SK-N-SH treated with all-trans-retinoic acid at 6 μM for 48 hours (cell line): ENCODE results near the gene AEN.

Experiments
- ATAC-seq: fragments of 200-7000 bp; cut with Tn5 transposase; 3 replicates; pipeline ENCODE4 v1.9.1; 2020; ENCODE audit warnings: mild to moderate bottlenecking, moderate library complexity
- BACH2 ChIP-seq: fragments of 250-450 bp; sonication (Bioruptor Pico); IDR thresholded peaks from 2 replicates; pipeline ENCODE4 v1.9.0; 2021; ENCODE audit warnings: mild to moderate bottlenecking, borderline replicate concordance
- CREB5 ChIP-seq: fragments of 250-450 bp; sonication (Bioruptor Pico); IDR thresholded peaks from 2 replicates; pipeline ENCODE4 v1.5.1; 2020; ENCODE audit warnings: low read depth, mild to moderate bottlenecking, moderate library complexity
- CSDC2 ChIP-seq: fragments of 250-450 bp; sonication (Bioruptor Pico); IDR thresholded peaks from 2 replicates; pipeline ENCODE4 v1.5.0; 2020; ENCODE audit warnings: mild to moderate bottlenecking, moderate library complexity
- CSRNP3 ChIP-seq: fragments of 250-450 bp; sonication (Bioruptor Pico); IDR thresholded peaks from 2 replicates; pipeline ENCODE4 v1.5.1; 2021; ENCODE audit warnings: mild to moderate bottlenecking, moderate library complexity
- ESRRG ChIP-seq: fragments of 250-450 bp; sonication (Bioruptor Pico); IDR thresholded peaks from 2 replicates; pipeline ENCODE4 v1.6.1; 2021; ENCODE audit warnings: mild to moderate bottlenecking
- GLIS3 ChIP-seq: fragments of 250-450 bp; sonication (Bioruptor Pico); IDR thresholded peaks from 2 replicates; pipeline ENCODE4 v1.5.0; 2020; ENCODE audit warnings: mild to moderate bottlenecking, moderate library complexity
- ISL1 ChIP-seq: fragments of 250-450 bp; sonication (Bioruptor Pico); IDR thresholded peaks from 2 replicates; pipeline ENCODE4 v2.1.2; 2022; ENCODE audit warnings: mild to moderate bottlenecking, moderate library complexity
- OSR1 ChIP-seq: fragments of 250-450 bp; sonication (Bioruptor Pico); IDR thresholded peaks from 2 replicates; pipeline ENCODE4 v1.8.0; 2022; ENCODE audit warnings: moderate library complexity, mild to moderate bottlenecking, inconsistent platforms
- POU6F1 ChIP-seq: fragments of 250-450 bp; sonication (Bioruptor Pico); IDR thresholded peaks from 2 replicates; pipeline ENCODE4 v1.8.0; 2021; ENCODE audit warnings: low read depth, mild to moderate bottlenecking, moderate library complexity, borderline replicate concordance
- PPARA ChIP-seq: fragments of 250-450 bp; sonication (Bioruptor Pico); IDR thresholded peaks from 2 replicates; pipeline ENCODE4 v1.5.0; 2020; ENCODE audit warnings: mild to moderate bottlenecking, borderline replicate concordance
- RARB ChIP-seq: fragments of 250-450 bp; sonication (Bioruptor Pico); IDR thresholded peaks from 2 replicates; pipeline ENCODE4 v1.8.0; 2021; ENCODE audit warnings: mild to moderate bottlenecking, moderate library complexity
- SNAI2 ChIP-seq: fragments of 250-450 bp; sonication (Bioruptor Pico); IDR thresholded peaks from 2 replicates; pipeline ENCODE4 v1.5.0; 2020; ENCODE audit warnings: mild to moderate bottlenecking, moderate library complexity
- TCF4 ChIP-seq: fragments of 250-450 bp; sonication (Bioruptor Pico); IDR thresholded peaks from 2 replicates; pipeline ENCODE4 v1.8.0; 2021; ENCODE audit warnings: mild to moderate bottlenecking, moderate library complexity, borderline replicate concordance
- TOX ChIP-seq: fragments of 250-450 bp; sonication (Bioruptor Pico); IDR thresholded peaks from 2 replicates; pipeline ENCODE4 v1.8.0; 2021; ENCODE audit warnings: mild to moderate bottlenecking, moderate library complexity, borderline replicate concordance
- ZC3H10 ChIP-seq: fragments of 250-450 bp; sonication (Bioruptor Pico); IDR thresholded peaks from 2 replicates; pipeline ENCODE4 v1.5.1; 2021; ENCODE audit warnings: mild to moderate bottlenecking, moderate library complexity
- ZFP3 ChIP-seq: fragments of 250-450 bp; sonication (Bioruptor Pico); IDR thresholded peaks from 2 replicates; pipeline ENCODE4 v1.5.0; 2020; ENCODE audit warnings: mild to moderate bottlenecking, moderate library complexity
- ZFP30 ChIP-seq: fragments of 450-650 bp; formaldehyde crosslinking; IDR thresholded peaks from 2 replicates; pipeline ENCODE4 v1.5.0; 2022; ENCODE audit warnings: mild to moderate bottlenecking, moderate library complexity
- ZNF565 ChIP-seq: fragments of 450-650 bp; formaldehyde crosslinking; conservative IDR thresholded peaks from 2 replicates; pipeline ENCODE4 v1.5.0; 2020; ENCODE audit warnings: low read depth, mild to moderate bottlenecking, moderate library complexity
- ZNF70 ChIP-seq: fragments of 450-650 bp; formaldehyde crosslinking; IDR thresholded peaks from 2 replicates; pipeline ENCODE4 v1.5.0; 2020; ENCODE audit warnings: mild to moderate bottlenecking, moderate library complexity
- ZNF8 ChIP-seq: fragments of 450-650 bp; formaldehyde crosslinking; IDR thresholded peaks from 2 replicates; pipeline ENCODE4 v1.5.0; 2020; ENCODE audit warnings: mild to moderate bottlenecking, moderate library complexity
- TF ChIP-seq, protein P1 (sequence below): fragments of 250-450 bp; sonication (Bioruptor Pico); IDR thresholded peaks from 2 replicates; pipeline ENCODE4 v1.8.0; 2020; ENCODE audit warnings: mild to moderate bottlenecking, moderate library complexity, borderline replicate concordance
- TF ChIP-seq, protein P2 (sequence below): fragments of 250-450 bp; sonication (Bioruptor Pico); IDR thresholded peaks from 2 replicates; pipeline ENCODE4 v1.5.0; 2020; ENCODE audit warnings: mild to moderate bottlenecking, moderate library complexity

AEN gene

DNA sequence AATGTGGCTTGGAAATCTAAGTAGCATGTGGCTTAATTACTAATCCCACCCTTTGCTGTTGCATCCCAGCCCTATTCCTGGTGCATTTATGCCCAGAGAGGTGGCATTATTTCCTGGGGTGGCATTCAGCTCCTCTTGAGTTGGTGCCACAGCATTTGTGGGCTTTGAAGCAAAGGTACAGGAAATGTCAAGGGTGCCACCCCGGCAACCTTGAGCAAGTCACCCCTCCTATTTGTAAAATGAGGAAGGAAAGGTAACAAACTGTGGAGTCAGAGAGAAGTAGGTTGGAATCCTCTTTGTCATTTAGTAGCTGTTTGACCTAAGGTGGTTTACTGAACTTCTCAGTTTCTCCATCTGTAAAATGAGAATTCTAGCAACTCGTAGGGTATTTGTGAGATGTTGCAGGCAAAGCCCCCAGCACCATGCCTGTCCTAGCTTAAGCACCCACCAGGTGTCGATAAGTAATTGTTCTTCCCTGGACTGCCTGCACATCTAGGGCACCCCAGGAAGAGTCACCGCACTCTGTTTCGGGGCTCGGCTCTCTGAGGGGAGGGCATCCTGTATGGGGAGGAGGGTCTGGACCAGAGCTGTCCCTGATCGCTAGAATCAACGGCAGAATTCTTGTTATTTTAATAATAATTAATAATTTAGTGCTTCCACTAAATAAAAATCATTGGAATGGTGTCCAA lies 34.8 kb downstream of the AEN start:
- TF ChIP-seq GLIS3, result no peak
- TF ChIP-seq TCF4 (CRISPR knock-in tag), result no peak
- no peak for TF ChIP-seq ZFP3
- no peak for TF ChIP-seq ZFP30 (CRISPR knock-in tag)
- TF ChIP-seq POU6F1, result no peak
- no peak for TF ChIP-seq OSR1 (CRISPR knock-in tag)
- no peak for TF ChIP-seq SNAI2
- TF ChIP-seq, protein P1, sequence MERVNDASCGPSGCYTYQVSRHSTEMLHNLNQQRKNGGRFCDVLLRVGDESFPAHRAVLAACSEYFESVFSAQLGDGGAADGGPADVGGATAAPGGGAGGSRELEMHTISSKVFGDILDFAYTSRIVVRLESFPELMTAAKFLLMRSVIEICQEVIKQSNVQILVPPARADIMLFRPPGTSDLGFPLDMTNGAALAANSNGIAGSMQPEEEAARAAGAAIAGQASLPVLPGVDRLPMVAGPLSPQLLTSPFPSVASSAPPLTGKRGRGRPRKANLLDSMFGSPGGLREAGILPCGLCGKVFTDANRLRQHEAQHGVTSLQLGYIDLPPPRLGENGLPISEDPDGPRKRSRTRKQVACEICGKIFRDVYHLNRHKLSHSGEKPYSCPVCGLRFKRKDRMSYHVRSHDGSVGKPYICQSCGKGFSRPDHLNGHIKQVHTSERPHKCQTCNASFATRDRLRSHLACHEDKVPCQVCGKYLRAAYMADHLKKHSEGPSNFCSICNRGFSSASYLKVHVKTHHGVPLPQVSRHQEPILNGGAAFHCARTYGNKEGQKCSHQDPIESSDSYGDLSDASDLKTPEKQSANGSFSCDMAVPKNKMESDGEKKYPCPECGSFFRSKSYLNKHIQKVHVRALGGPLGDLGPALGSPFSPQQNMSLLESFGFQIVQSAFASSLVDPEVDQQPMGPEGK, result no peak
- TF ChIP-seq ZNF565 (CRISPR knock-in tag), result no peak
- TF ChIP-seq RARB (CRISPR knock-in tag), result no peak
- no peak for TF ChIP-seq ZNF8 (CRISPR knock-in tag)
- TF ChIP-seq, protein P2, sequence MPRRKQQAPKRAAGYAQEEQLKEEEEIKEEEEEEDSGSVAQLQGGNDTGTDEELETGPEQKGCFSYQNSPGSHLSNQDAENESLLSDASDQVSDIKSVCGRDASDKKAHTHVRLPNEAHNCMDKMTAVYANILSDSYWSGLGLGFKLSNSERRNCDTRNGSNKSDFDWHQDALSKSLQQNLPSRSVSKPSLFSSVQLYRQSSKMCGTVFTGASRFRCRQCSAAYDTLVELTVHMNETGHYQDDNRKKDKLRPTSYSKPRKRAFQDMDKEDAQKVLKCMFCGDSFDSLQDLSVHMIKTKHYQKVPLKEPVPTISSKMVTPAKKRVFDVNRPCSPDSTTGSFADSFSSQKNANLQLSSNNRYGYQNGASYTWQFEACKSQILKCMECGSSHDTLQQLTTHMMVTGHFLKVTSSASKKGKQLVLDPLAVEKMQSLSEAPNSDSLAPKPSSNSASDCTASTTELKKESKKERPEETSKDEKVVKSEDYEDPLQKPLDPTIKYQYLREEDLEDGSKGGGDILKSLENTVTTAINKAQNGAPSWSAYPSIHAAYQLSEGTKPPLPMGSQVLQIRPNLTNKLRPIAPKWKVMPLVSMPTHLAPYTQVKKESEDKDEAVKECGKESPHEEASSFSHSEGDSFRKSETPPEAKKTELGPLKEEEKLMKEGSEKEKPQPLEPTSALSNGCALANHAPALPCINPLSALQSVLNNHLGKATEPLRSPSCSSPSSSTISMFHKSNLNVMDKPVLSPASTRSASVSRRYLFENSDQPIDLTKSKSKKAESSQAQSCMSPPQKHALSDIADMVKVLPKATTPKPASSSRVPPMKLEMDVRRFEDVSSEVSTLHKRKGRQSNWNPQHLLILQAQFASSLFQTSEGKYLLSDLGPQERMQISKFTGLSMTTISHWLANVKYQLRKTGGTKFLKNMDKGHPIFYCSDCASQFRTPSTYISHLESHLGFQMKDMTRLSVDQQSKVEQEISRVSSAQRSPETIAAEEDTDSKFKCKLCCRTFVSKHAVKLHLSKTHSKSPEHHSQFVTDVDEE (CRISPR knock-in tag), result no peak
- no peak for TF ChIP-seq ESRRG (CRISPR knock-in tag)
- TF ChIP-seq CSRNP3 (CRISPR knock-in tag), result no peak
- no peak for TF ChIP-seq BACH2
- no peak for TF ChIP-seq CREB5
- no peak for TF ChIP-seq ISL1
- TF ChIP-seq ZC3H10 (CRISPR knock-in tag), result no peak
- TF ChIP-seq ZNF70, result no peak
- TF ChIP-seq PPARA (CRISPR knock-in tag), result no peak
- ATAC-seq, result no peak

DNA sequence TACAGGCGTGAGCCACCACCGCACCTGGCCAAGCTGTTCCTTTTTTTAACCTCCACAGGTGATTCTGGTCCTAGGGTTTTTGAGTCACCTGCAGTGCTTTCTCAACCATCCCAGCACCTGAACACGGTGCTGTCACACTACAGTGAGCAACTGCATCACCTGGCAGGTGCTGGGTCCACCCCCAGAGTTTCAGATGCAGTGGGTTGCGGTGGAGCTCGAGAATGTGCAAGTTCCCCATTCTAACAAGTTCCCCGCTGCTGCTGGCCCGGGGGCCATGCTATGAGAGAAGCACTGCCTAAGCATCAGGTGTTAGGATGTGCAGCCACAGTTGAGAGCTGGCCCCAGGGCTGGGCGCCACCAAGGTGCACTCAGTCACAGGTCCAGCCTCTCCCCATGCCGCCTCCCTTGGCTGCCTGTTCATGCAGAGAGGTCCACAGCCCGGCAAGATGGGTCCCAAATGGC lies 35.7 kb downstream of the AEN start:
- no peak for ATAC-seq
- TF ChIP-seq CREB5 (no peak), CSRNP3 (CRISPR knock-in tag) (no peak), OSR1 (CRISPR knock-in tag) (no peak), ZFP30 (CRISPR knock-in tag) (no peak), ZNF565 (CRISPR knock-in tag) (no peak), TCF4 (CRISPR knock-in tag) (no peak), TOX (CRISPR knock-in tag) (no peak), ZFP3 (no peak), ISL1 (no peak), ZNF8 (CRISPR knock-in tag) (no peak), ZC3H10 (CRISPR knock-in tag) (no peak), POU6F1 (no peak), RARB (CRISPR knock-in tag) (no peak), GLIS3 (no peak), CSDC2 (CRISPR knock-in tag) (no peak)
- TF ChIP-seq, protein P2 (CRISPR knock-in tag), result no peak
